SK-N-SH (cell line): ENCODE measurements around the gene UBE2I. TPM values are rescaled to one million over a fixed set of nuclear protein-coding genes. Genes with fewer than 3 reads are reported as not detected.

Source experiments
- CTCF ChIA-PET: fragments of 300-600, 350-600 bp; formaldehyde crosslinking; extraction: SDS; loops from one replicate; lab custom pipeline; 2021; lab: Yijun Ruan, JAX
- POLR2A ChIA-PET: fragments of 350-600 bp; sonication (Branson Sonifier 250); formaldehyde crosslinking; extraction: SDS; loops from one replicate; lab custom pipeline; 2020; ENCODE audit warnings: antibody characterized with exemption, inconsistent platforms; lab: Yijun Ruan, JAX
- DNase-seq: peaks from one replicate; pipeline ENCODE4 v3.0.0; 2012
- H2AFZ ChIP-seq: fragments of 200-600 bp; sonication (generic); 2 replicates; pipeline ENCODE4 v1.8.1; 2016; ENCODE audit warnings: antibody characterized with exemption, mild to moderate bottlenecking, low read depth
- H3F3A ChIP-seq: fragments of 200-600 bp; sonication (generic); replicated peaks from 2 replicates; pipeline ENCODE3; 2016; ENCODE audit warnings: antibody characterized with exemption, mild to moderate bottlenecking; ENCODE audit not compliant: insufficient read depth
- H3K27ac ChIP-seq, 2 experiments: fragments of 200-500 bp in 1 of 2; fragments of 200-600 bp in 1 of 2; sonication (Bioruptor generic) in 1 of 2; sonication (generic), shearing (Covaris generic) in 1 of 2; 2 replicates each; pipeline versions ENCODE4 v1.5.1 to v1.6.1; 2014 to 2016; ENCODE audit warnings: low read depth in 2 of 2, inconsistent platforms in 1 of 2, low read length in 1 of 2, mild to moderate bottlenecking in 1 of 2, mixed read lengths in 1 of 2
- H3K27me3 ChIP-seq: fragments of 200-600 bp; sonication (generic), shearing (Covaris generic); 2 replicates; pipeline ENCODE4 v1.6.1; 2016; ENCODE audit warnings: mixed run types; ENCODE audit not compliant: insufficient read depth
- H3K36me3 ChIP-seq, 2 experiments: fragments of 200-500 bp in 1 of 2; fragments of 200-600 bp in 1 of 2; sonication (Bioruptor generic) in 1 of 2; sonication (generic) in 1 of 2; replicated peaks in 1 of 2; 2 replicates each; pipeline versions ENCODE3 to v1.5.1; 2014 to 2016; ENCODE audit warnings: low read length in 1 of 2, mild to moderate bottlenecking in 1 of 2; ENCODE audit not compliant: insufficient read depth in 2 of 2, control insufficient read depth in 1 of 2
- H3K4me1 ChIP-seq, 2 experiments: fragments of 200-500 bp in 1 of 2; fragments of 200-600 bp in 1 of 2; sonication (Bioruptor generic) in 1 of 2; sonication (generic), shearing (Covaris generic) in 1 of 2; 2 replicates each; pipeline versions ENCODE4 v1.5.1 to v1.6.1; 2014 to 2016; ENCODE audit warnings: low read depth in 1 of 2, low read length in 1 of 2, mixed run types in 1 of 2; ENCODE audit not compliant: insufficient read depth in 2 of 2, control insufficient read depth in 1 of 2
- H3K4me2 ChIP-seq: fragments of 200-600 bp; sonication (generic), shearing (Covaris generic); 2 replicates; pipeline ENCODE4 v1.6.1; 2017; ENCODE audit warnings: mixed run types
- H3K4me3 ChIP-seq, 2 experiments: fragments of 200-500 bp in 1 of 2; fragments of 200-600 bp in 1 of 2; sonication (Bioruptor generic) in 1 of 2; sonication (generic), shearing (Covaris generic) in 1 of 2; 2 replicates each; pipeline versions ENCODE4 v1.5.1 to v1.8.1; 2014 to 2016; ENCODE audit warnings: low read depth in 2 of 2, inconsistent platforms in 1 of 2, low read length in 1 of 2, mild to moderate bottlenecking in 1 of 2, mixed read lengths in 1 of 2, moderate library complexity in 1 of 2
- H3K79me2 ChIP-seq: fragments of 200-600 bp; sonication (generic); 2 replicates; pipeline ENCODE4 v1.8.1; 2017; ENCODE audit warnings: mild to moderate bottlenecking; ENCODE audit not compliant: insufficient read depth
- H3K9ac ChIP-seq: fragments of 200-600 bp; sonication (generic); 2 replicates; pipeline ENCODE4 v1.6.1; 2017; ENCODE audit warnings: mixed run types
- H3K9me2 ChIP-seq: fragments of 200-600 bp; sonication (generic); 2 replicates; pipeline ENCODE4 v1.6.1; 2017; ENCODE audit warnings: mixed run types
- H3K9me3 ChIP-seq: fragments of 200-600 bp; sonication (generic); 2 replicates; pipeline ENCODE4 v1.6.1; 2017; ENCODE audit warnings: mixed run types, mild to moderate bottlenecking, moderate library complexity
- H4K20me1 ChIP-seq: fragments of 200-600 bp; sonication (generic); 2 replicates; pipeline ENCODE4 v1.6.1; 2017; ENCODE audit warnings: mild to moderate bottlenecking, mixed run types; ENCODE audit not compliant: insufficient read depth
- CHD2 ChIP-seq: fragments of 150-350 bp; IDR thresholded peaks from 2 replicates; pipeline ENCODE4 v1.6.1; 2018; ENCODE audit warnings: low read length; ENCODE audit not compliant: partially characterized antibody
- EP300 ChIP-seq, 2 experiments: IDR thresholded peaks; 2 replicates each; pipeline versions ENCODE4 v1.4.0 to v1.6.1; 2012; ENCODE audit warnings: borderline replicate concordance in 1 of 2, low read depth in 1 of 2, low read length in 1 of 2
- GATA2 ChIP-seq: sonication (generic); formaldehyde crosslinking; IDR thresholded peaks from 2 replicates; pipeline ENCODE4 v1.5.0; 2020; ENCODE audit warnings: mild to moderate bottlenecking, missing genetic modification reagents
- MXI1 ChIP-seq: IDR thresholded peaks from 2 replicates; pipeline ENCODE4 v1.6.1; 2012; ENCODE audit warnings: mild to moderate bottlenecking, low read depth, low read length, improper control_type of control experiment
- RFX5 ChIP-seq: IDR thresholded peaks from 2 replicates; pipeline ENCODE4 v1.6.1; 2012; ENCODE audit warnings: mild to moderate bottlenecking, improper control_type of control experiment, low read length
- SIN3A ChIP-seq: IDR thresholded peaks from 2 replicates; pipeline ENCODE4 v1.6.1; 2012; ENCODE audit warnings: low read depth, mild to moderate bottlenecking, low read length, moderate library complexity, borderline replicate concordance
- TCF12 ChIP-seq: IDR thresholded peaks from 2 replicates; pipeline ENCODE4 v1.4.0; 2012
- WGBS: methylation state at CpG from one replicate; pipeline ENCODE4 v1.1.6; 2017; ENCODE audit warnings: low lambda C conversion rate; 5-methylcytosine and 5-hydroxymethylcytosine counted together
- polyA plus RNA-seq, 3 experiments: library from polyadenylated mRNA; depleted of rRNA; stranded (reverse); fragments of >200 nt; gene quantifications; 2 replicates each; pipeline ENCODE4 v1.2.3, GENCODE V29; 2012
- TF ChIP-seq, protein P1 (sequence below): fragments of 150-350 bp; IDR thresholded peaks from 2 replicates; pipeline ENCODE4 v1.6.1; 2016; ENCODE audit warnings: mild to moderate bottlenecking, low read depth, low read length

UBE2I gene
- polyA plus RNA-seq, 1 of the 3 experiments (the other 2 are of a cell fraction) = 107 TPM

DNA sequence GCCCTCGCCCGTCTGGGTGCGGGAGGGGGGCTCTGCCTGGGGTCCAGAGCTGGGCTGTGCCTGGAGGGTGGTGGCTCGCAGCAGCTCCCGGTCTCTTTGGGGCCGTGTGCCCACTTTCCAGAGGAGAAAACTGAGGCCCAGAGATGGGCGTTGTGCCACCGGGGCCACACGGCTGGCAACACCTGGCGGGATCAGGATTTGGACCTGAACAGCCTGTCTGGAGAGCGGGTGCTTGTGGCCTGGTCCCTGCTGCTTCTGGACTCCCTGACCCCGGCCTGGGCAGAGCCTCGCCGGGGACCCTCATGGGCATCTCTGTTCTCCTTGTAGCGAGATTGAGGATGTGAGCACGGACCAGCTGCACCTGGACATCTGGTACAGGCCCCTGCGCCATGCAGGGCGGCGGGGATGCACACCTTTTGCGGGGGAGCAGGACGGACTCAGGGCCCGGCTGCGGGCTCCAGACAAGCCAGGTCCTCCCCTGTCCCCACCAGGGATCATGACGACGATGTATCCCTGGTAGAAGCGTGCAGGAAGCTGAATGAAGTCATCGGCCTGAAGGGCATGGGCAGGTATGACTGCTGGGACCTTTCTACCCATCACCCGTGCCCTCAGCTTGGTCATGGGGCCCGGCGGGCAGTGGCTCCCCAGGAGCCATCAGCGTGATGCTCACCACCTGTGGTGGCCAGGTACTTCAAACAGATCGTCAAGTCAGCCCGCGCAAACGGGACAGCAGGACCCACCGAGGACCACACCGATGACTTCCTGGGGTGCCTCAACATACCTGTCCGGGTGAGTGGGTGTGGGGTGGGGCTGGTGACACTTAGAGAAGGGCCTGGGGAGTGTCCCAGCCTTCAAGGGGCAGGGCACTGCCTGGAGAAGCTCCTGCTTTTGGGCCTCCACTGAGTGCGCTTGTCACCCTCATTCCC lies 32.3 kb downstream of the UBE2I start:
- no peaks in the 10 kb centered on the region for H3K9me2 ChIP-seq
- H3K27ac ChIP-seq = no peak overlapping the region
- H3K79me2 ChIP-seq = no peaks in the 10 kb centered on the region
- no peaks in the 10 kb centered on the region for H3F3A ChIP-seq
- no peak for DNase-seq
- peaks cover 21% of the 10 kb centered on the region for H3K27me3 ChIP-seq
- peaks cover 0 to 18% of the 10 kb centered on the region in 2 experiments; a peak in 1 of 4 replicates for H3K4me1 ChIP-seq
- H2AFZ ChIP-seq = no peak overlapping the region
- no peak overlapping the region for H3K4me3 ChIP-seq
- H3K36me3 ChIP-seq = no peaks in the 10 kb centered on the region
- no peaks in the 10 kb centered on the region for H4K20me1 ChIP-seq
- H3K9ac ChIP-seq = no peak overlapping the region
- no peak overlapping the region for H3K4me2 ChIP-seq
- 58% methylated on average over 14 of the region's 39 CpGs for WGBS
- TF ChIP-seq TCF12 = no peak
- POLR2A ChIA-PET = no interaction called here
- CTCF ChIA-PET = interaction anchor here (0.7 to 1.3 kb wide), 3 partner anchors 12 to 125 kb away, joined by 3 to 5 read pairs (median 3); partner anchors contain the start of gene UQCC4
- no peaks in the 10 kb centered on the region for H3K9me3 ChIP-seq

DNA sequence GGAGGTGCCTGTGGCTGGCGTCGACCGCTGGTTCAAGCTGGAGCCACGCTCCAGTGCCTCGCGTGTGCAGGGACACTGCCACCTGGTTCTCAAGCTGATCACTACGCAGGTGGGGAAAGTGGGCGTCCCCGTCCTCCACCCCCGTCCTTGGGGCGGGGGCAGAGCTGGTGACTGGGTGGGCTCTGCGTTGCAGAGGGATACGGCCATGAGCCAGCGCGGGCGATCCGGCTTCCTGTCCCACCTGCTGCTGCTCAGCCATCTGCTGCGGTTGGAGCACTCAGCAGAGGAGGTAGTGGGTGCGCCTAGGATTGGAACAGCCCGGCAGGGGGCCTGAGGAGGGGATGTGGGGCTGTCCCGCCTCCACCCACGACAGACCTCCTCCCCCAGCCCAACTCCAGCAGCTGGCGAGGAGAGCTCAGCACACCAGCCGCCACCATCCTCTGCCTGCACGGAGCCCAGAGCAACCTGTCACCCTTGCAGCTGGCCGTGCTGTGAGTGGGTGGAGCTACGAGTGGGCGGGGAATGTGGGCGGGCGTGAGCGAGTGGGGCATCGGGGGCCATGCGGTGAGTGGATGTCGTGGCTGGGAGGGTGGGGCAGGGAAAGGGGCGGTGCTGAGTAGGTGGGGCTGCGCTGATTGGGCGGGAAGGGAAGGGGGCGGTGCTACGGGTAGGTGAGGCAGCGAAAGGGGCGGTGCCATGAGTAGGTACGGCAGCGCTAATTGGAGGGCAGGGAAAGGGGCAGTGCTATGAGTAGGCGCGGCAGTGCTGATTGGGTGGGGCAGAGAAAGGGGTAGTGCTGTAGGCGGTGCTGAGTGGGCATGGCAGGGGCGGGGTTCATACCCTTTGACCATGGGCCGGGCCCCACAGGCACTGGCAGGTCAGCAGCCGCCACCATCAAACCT lies 33.3 kb downstream of the UBE2I start:
- no peaks in the 10 kb centered on the region for H4K20me1 ChIP-seq
- H3K4me3 ChIP-seq = peak overlapping the region; percentile 41 to 51
- H3K9me2 ChIP-seq = no peaks in the 10 kb centered on the region
- peak; percentile 100 for DNase-seq
- POLR2A ChIA-PET = no interaction called here
- H3K4me1 ChIP-seq = peaks cover 0 to 18% of the 10 kb centered on the region in 2 experiments; a peak in 1 of 4 replicates
- no peak overlapping the region for H3K27ac ChIP-seq
- H3K36me3 ChIP-seq = peaks cover 0 to under 1% of the 10 kb centered on the region in 2 experiments
- peaks cover 18% of the 10 kb centered on the region for H3K27me3 ChIP-seq
- no peak for TF ChIP-seq GATA2 (CRISPR knock-in tag)
- peak; percentile 56 for TF ChIP-seq MXI1
- peak; percentile 61; the same call in 1 of the 2 replicates for TF ChIP-seq SIN3A
- TF ChIP-seq RFX5 = peak; percentile 74; the same call in 1 of the 2 replicates
- peak; percentile 54 for TF ChIP-seq CHD2
- TF ChIP-seq EP300 (IDR thresholded peaks at IDR 0.05; ENCODE audit: borderline replicate concordance in 1 of 2, low read depth in 1 of 2, low read length in 1 of 2) = no peak
- TF ChIP-seq, protein P1, sequence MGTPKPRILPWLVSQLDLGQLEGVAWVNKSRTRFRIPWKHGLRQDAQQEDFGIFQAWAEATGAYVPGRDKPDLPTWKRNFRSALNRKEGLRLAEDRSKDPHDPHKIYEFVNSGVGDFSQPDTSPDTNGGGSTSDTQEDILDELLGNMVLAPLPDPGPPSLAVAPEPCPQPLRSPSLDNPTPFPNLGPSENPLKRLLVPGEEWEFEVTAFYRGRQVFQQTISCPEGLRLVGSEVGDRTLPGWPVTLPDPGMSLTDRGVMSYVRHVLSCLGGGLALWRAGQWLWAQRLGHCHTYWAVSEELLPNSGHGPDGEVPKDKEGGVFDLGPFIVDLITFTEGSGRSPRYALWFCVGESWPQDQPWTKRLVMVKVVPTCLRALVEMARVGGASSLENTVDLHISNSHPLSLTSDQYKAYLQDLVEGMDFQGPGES = peak; percentile 39; the same call in 1 of the 2 replicates
- H3K9me3 ChIP-seq = no peaks in the 10 kb centered on the region
- no peak overlapping the region; the same call in 1 of the 2 replicates for H2AFZ ChIP-seq
- H3K9ac ChIP-seq = no peak overlapping the region
- WGBS = 2% methylated on average over 27 of the region's 49 CpGs
- H3F3A ChIP-seq = no peaks in the 10 kb centered on the region
- CTCF ChIA-PET = interaction anchor here (0.6 to 2.6 kb wide), 7 partner anchors 13 to 126 kb away, joined by 3 to 9 read pairs (median 3); no protein-coding TSS in a partner anchor
- H3K79me2 ChIP-seq = no peaks in the 10 kb centered on the region
- H3K4me2 ChIP-seq = peak overlapping the region; percentile 73
